ENCODE data around the gene IL18BP. TPM values are rescaled to one million over a fixed set of nuclear protein-coding genes. Genes with fewer than 3 reads are reported as not detected.

The IL18BP gene
- total RNA-seq, 1 donor from 2014 or later = 17.7 TPM

DNA sequence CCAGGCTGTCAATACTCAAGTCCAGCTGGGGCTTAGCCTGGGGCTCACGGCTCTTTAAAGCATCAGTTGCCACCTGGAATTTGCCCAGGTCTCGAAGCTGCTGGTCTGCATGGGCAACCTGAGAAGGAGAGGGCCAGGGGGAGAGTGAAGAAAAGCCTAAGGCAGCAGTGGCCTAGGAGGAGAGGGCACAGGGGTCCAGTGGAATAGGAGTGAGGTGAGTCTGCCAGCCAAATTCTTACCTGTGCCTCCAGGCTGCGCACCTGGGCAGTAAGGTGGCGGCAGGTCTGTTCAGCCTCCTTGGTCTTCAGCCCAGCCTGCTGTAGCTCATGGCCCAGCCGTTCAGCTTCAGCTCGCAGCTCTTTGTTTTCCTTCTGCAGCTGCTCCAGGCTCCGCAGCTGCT, 10.0 kb downstream of the IL18BP start:
- no peak for DNase-seq (ENCODE audit: low spot score)
- no peaks in the 10 kb centered on the region for H3K4me1 Mint-ChIP-seq (ENCODE audit: unreplicated experiment)
- H3K9me3 Mint-ChIP-seq (ENCODE audit: unreplicated experiment) = no peaks in the 10 kb centered on the region
- H3K27me3 Mint-ChIP-seq (ENCODE audit: unreplicated experiment) = peaks cover 20% of the 10 kb centered on the region
- H3K4me3 Mint-ChIP-seq (ENCODE audit: unreplicated experiment) = no peak overlapping the region
- no peak overlapping the region for H3K27ac Mint-ChIP-seq (ENCODE audit: unreplicated experiment)
- TF ChIP-seq, protein P1, sequence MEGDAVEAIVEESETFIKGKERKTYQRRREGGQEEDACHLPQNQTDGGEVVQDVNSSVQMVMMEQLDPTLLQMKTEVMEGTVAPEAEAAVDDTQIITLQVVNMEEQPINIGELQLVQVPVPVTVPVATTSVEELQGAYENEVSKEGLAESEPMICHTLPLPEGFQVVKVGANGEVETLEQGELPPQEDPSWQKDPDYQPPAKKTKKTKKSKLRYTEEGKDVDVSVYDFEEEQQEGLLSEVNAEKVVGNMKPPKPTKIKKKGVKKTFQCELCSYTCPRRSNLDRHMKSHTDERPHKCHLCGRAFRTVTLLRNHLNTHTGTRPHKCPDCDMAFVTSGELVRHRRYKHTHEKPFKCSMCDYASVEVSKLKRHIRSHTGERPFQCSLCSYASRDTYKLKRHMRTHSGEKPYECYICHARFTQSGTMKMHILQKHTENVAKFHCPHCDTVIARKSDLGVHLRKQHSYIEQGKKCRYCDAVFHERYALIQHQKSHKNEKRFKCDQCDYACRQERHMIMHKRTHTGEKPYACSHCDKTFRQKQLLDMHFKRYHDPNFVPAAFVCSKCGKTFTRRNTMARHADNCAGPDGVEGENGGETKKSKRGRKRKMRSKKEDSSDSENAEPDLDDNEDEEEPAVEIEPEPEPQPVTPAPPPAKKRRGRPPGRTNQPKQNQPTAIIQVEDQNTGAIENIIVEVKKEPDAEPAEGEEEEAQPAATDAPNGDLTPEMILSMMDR (IDR thresholded peaks at IDR 0.05; ENCODE audit: unreplicated experiment) = no peak
- peaks cover 39% of the 10 kb centered on the region for H3K36me3 Mint-ChIP-seq (ENCODE audit: low read depth, unreplicated experiment)

- peaks cover 17% of the 10 kb centered on the region for H3K27me3 Mint-ChIP-seq (ENCODE audit: unreplicated experiment)
- peaks cover 36% of the 10 kb centered on the region for H3K36me3 Mint-ChIP-seq (ENCODE audit: low read depth, unreplicated experiment)
- no peak for DNase-seq (ENCODE audit: low spot score)
- TF ChIP-seq, protein P1 (IDR thresholded peaks at IDR 0.05; ENCODE audit: unreplicated experiment) = no peak
- no peak overlapping the region for H3K27ac Mint-ChIP-seq (ENCODE audit: unreplicated experiment)
- H3K4me1 Mint-ChIP-seq (ENCODE audit: unreplicated experiment) = no peaks in the 10 kb centered on the region
- H3K9me3 Mint-ChIP-seq (ENCODE audit: unreplicated experiment) = no peaks in the 10 kb centered on the region
- no peak overlapping the region for H3K4me3 Mint-ChIP-seq (ENCODE audit: unreplicated experiment)
Observed at GRCh38 chr11:72009156-72009555, 10.4 kb downstream of the IL18BP start.

DNA sequence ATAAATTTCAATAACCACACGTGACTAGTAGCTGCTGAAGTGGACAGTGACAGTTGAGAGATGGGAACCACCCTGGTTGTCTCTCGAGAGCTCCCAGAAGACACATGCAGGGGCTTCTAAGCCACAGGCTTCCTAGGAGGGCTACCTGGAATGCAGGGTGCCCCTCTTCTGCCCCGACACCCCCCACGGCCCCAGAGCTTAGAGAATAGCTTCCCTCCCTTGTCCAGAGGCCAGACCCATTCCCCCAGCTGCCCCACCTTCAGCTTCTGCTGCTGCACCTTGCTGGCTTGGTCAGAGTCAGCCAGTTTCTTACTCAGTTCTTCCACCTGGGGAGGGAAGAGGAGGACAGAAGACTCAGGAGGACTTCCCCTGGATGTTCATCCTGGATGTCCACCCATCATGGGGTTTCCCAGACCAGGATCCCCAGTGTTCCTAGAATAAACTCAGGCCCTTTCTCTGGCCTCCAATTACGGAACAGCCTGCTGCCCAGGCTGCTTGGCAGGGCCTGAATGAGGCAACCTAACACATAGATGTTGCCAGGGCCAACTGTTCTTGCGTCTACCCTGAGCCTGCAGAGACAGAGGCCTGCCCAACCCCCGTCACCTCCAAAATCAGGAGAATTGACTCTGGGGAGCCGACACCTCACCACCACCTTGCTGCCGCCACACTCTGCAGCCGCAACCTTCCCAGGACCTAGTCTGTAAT, 12.0 kb downstream of the IL18BP start:
- Mint-ChIP-seq H3K4me3 (ENCODE audit: unreplicated experiment) (no peak overlapping the region), H3K36me3 (ENCODE audit: low read depth, unreplicated experiment) (peaks cover 48% of the 10 kb centered on the region), H3K27me3 (ENCODE audit: unreplicated experiment) (peaks cover 21% of the 10 kb centered on the region), H3K4me1 (ENCODE audit: unreplicated experiment) (no peaks in the 10 kb centered on the region), H3K9me3 (ENCODE audit: unreplicated experiment) (no peaks in the 10 kb centered on the region), H3K27ac (ENCODE audit: unreplicated experiment) (no peak overlapping the region)
- TF ChIP-seq, protein P1 (IDR thresholded peaks at IDR 0.05; ENCODE audit: unreplicated experiment) = no peak
- no peak for DNase-seq (ENCODE audit: low spot score)

- Mint-ChIP-seq H3K4me3 (ENCODE audit: unreplicated experiment) (no peak overlapping the region), H3K9me3 (ENCODE audit: unreplicated experiment) (no peaks in the 10 kb centered on the region), H3K27me3 (ENCODE audit: unreplicated experiment) (peaks cover 16% of the 10 kb centered on the region), H3K27ac (ENCODE audit: unreplicated experiment) (no peak overlapping the region), H3K4me1 (ENCODE audit: unreplicated experiment) (no peaks in the 10 kb centered on the region), H3K36me3 (ENCODE audit: low read depth, unreplicated experiment) (peaks cover 51% of the 10 kb centered on the region)
- DNase-seq (ENCODE audit: low spot score) = no peak
- TF ChIP-seq, protein P1 (IDR thresholded peaks at IDR 0.05; ENCODE audit: unreplicated experiment) = no peak
Observed at GRCh38 chr11:72012091-72012630, 13.5 kb downstream of the IL18BP start.

Data from endothelial cell (in vitro differentiated cells).